ENCODE measurements around the gene GMPS.
"Not testable (repeated sequence)": the region's sequence is repeated elsewhere in the genome, so short reads cannot be mapped to it uniquely, and the experiment has no call there.

The GMPS gene

GRCh38 chr3:155944081-155944480, 73.6 kb downstream of the GMPS start:
- no peak for DNase-seq (ENCODE audit: low spot score)

- DNase-seq (ENCODE audit: low spot score): no peak
Measured at GRCh38 chr3:155946178-155946577, 75.7 kb downstream of the GMPS start.

- DNase-seq (ENCODE audit: low spot score): no peak
Measured at GRCh38 chr3:155948476-155948875, 78.0 kb downstream of the GMPS start.

GRCh38 chr3:155949453-155950217, 79.2 kb downstream of the GMPS start:
- no peak for DNase-seq (ENCODE audit: low spot score)

GRCh38 chr3:155956508-155957411, 86.3 kb downstream of the GMPS start:
- no peak for DNase-seq (ENCODE audit: low spot score)

- DNase-seq (ENCODE audit: low spot score): no peak
Measured at GRCh38 chr3:155957412-155957880, 87.0 kb downstream of the GMPS start.

GRCh38 chr3:155958676-155959075, 88.2 kb downstream of the GMPS start:
- no peak for DNase-seq (ENCODE audit: low spot score)

GRCh38 chr3:155960060-155960459, 89.6 kb downstream of the GMPS start:
- no peak for DNase-seq (ENCODE audit: low spot score)

GRCh38 chr3:155961044-155961443, 90.6 kb downstream of the GMPS start:
- not testable (repeated sequence) for DNase-seq (ENCODE audit: low spot score)

GRCh38 chr3:155963570-155963969, 93.1 kb downstream of the GMPS start:
- DNase-seq (ENCODE audit: low spot score): no peak

GRCh38 chr3:155970398-155970797, 99.9 kb downstream of the GMPS start:
- no peak for DNase-seq (ENCODE audit: low spot score)

GRCh38 chr3:155972885-155973584, 102.6 kb downstream of the GMPS start:
- no peak for DNase-seq (ENCODE audit: low spot score)

GRCh38 chr3:155978324-155978723, 107.9 kb downstream of the GMPS start:
- no peak for DNase-seq (ENCODE audit: low spot score)

- no peak for DNase-seq (ENCODE audit: low spot score)
Measured at GRCh38 chr3:155979746-155980145, 109.3 kb downstream of the GMPS start.

GRCh38 chr3:155981669-155982068, 111.2 kb downstream of the GMPS start:
- DNase-seq (ENCODE audit: low spot score): no peak

- DNase-seq (ENCODE audit: low spot score): no peak
Measured at GRCh38 chr3:155983834-155984474, 113.5 kb downstream of the GMPS start.

GRCh38 chr3:155984791-155985417, 114.5 kb downstream of the GMPS start:
- DNase-seq (ENCODE audit: low spot score): no peak

- no peak for DNase-seq (ENCODE audit: low spot score)
Measured at GRCh38 chr3:155989536-155989935, 119.1 kb downstream of the GMPS start.

GRCh38 chr3:155991212-155991611, 120.8 kb downstream of the GMPS start:
- DNase-seq (ENCODE audit: low spot score): no peak

GRCh38 chr3:155991847-155992246, 121.4 kb downstream of the GMPS start:
- DNase-seq (ENCODE audit: low spot score): no peak

All from CD4-positive, alpha-beta T cell treated with Interleukin-15 for 4 hours (primary cell).